Measurements from ENCODE around the gene CACNG1.

Gene CACNG1

GRCh38 chr17:67017910-67018309 is 26.4 kb upstream of the CACNG1 start:
- DNase-seq (ENCODE audit: extremely low read depth, low read depth) = no peak
- TF ChIP-seq CTCF (IDR thresholded peaks at IDR 0.05; ENCODE audit: low read depth, low read length, missing control alignments) = no peak
- no peak overlapping the region for H3K4me3 ChIP-seq (replicated peaks; ENCODE audit: low read depth, low read length)

GRCh38 chr17:67018471-67019434 is 25.6 kb upstream of the CACNG1 start:
- no peak for TF ChIP-seq CTCF (IDR thresholded peaks at IDR 0.05; ENCODE audit: low read depth, low read length, missing control alignments)
- H3K4me3 ChIP-seq (replicated peaks; ENCODE audit: low read depth, low read length) = no peak overlapping the region
- no peak for DNase-seq (ENCODE audit: extremely low read depth, low read depth)

GRCh38 chr17:67019809-67020208 is 24.5 kb upstream of the CACNG1 start:
- DNase-seq (ENCODE audit: extremely low read depth, low read depth) = no peak
- no peak overlapping the region for H3K4me3 ChIP-seq (replicated peaks; ENCODE audit: low read depth, low read length)
- no peak for TF ChIP-seq CTCF (IDR thresholded peaks at IDR 0.05; ENCODE audit: low read depth, low read length, missing control alignments)

- H3K4me3 ChIP-seq (replicated peaks; ENCODE audit: low read depth, low read length) = no peak overlapping the region
- DNase-seq (ENCODE audit: extremely low read depth, low read depth) = no peak
- TF ChIP-seq CTCF (IDR thresholded peaks at IDR 0.05; ENCODE audit: low read depth, low read length, missing control alignments) = no peak
Measured at GRCh38 chr17:67020293-67020766, 24.0 kb upstream of the CACNG1 start.

GRCh38 chr17:67021196-67021595 is 23.2 kb upstream of the CACNG1 start:
- no peak for DNase-seq (ENCODE audit: extremely low read depth, low read depth)
- TF ChIP-seq CTCF (IDR thresholded peaks at IDR 0.05; ENCODE audit: low read depth, low read length, missing control alignments) = no peak
- H3K4me3 ChIP-seq (replicated peaks; ENCODE audit: low read depth, low read length) = no peak overlapping the region

- no peak for TF ChIP-seq CTCF (IDR thresholded peaks at IDR 0.05; ENCODE audit: low read depth, low read length, missing control alignments)
- DNase-seq (ENCODE audit: extremely low read depth, low read depth) = no peak
- H3K4me3 ChIP-seq (replicated peaks; ENCODE audit: low read depth, low read length) = no peak overlapping the region
Measured at GRCh38 chr17:67021743-67022450, 22.5 kb upstream of the CACNG1 start.

Measured in HFF-Myc (cell line).